ENCODE measurements around the gene UBE4B. TPM values are rescaled to one million over a fixed set of nuclear protein-coding genes. Genes with fewer than 3 reads are reported as not detected.
"Not testable (repeated sequence)": the region's sequence is repeated elsewhere in the genome, so short reads cannot be mapped to it uniquely, and the experiment has no call there.

Gene UBE4B
- total RNA-seq, 1 experiment from 2014 or later, result 88.1 TPM

DNA sequence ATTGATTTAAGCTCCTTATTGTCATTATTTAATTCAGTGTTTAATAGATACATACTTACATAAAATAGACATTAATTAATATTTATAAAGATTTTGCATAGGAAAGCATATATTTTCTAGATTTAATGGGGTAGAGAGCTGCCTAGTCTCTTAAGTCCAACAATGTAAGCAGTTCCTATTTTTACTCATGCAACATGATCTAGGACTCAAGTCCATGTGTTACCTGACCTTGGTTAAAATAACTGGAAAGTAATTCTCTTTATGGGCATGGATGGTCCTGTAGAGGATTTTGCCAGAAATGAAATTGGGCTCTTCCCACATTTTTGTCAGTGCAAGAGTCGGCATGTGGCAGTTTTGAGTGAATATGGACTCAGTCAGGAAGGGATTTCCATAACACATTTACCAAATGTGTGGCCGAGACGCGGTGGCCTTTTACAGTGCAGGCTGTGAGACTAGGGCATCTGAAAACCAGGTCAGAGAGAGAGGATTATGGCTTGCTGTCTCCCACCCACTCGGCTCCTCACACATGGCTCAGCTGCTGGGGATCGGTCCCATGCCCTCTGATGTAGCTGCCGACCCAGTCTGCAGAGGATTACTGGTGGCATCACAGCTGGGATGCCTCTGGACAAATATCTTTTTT, 171.4 kb downstream of the UBE4B start:
- Histone ChIP-seq H3K4me3 (ENCODE audit: insufficient read depth, low read depth, low read length) (no peak overlapping the region), H3K27me3 (ENCODE audit: control insufficient read depth, insufficient read depth, low read length) (no peaks in the 10 kb centered on the region; the same call in 1 of the 2 replicates), H3K36me3 (replicated peaks; ENCODE audit: control insufficient read depth, insufficient read depth, low read length) (no peaks in the 10 kb centered on the region)
- no peak for DNase-seq

DNA sequence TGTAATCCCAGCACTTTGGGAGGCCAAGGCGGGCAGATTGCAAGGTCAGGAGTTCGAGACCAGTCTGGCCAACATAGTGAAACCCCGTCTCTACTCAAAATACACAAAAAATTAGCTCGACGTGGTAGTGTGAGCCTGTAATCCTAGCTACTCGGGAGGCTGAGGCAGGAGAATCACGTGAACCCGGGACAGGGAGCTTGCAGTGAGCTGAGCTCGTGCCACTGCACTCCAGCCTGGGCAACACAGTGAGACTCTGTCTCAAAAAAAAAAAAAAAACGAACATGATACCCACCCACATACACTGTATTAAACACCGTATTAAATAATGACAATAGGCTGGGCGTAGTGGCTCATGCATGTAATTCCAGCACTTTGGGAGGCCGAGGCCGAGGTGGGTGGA, 172.4 kb downstream of the UBE4B start:
- not testable (repeated sequence) for H3K4me3 ChIP-seq (ENCODE audit: insufficient read depth, low read depth, low read length); H3K27me3 ChIP-seq (ENCODE audit: control insufficient read depth, insufficient read depth, low read length); H3K36me3 ChIP-seq (replicated peaks; ENCODE audit: control insufficient read depth, insufficient read depth, low read length); DNase-seq

DNA sequence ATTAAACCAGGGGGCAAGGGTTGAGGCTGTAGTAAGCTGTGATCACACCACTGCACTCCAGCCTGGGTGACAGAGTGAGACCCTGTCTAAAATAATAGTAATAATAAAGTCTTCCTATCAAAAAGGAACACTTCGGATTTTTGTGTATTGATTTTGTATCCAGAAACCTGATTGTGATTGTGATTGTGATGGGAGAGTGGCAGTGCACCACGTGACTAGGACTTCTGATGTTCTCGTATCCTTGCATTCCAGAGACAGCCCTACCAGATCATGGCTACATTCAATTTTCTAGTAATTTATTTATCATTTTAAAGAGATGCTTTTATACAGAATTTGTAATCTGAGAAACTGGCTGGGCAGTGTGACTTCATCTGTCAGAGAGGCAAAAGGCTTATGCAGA, 175.1 kb downstream of the UBE4B start:
- Histone ChIP-seq H3K36me3 (replicated peaks; ENCODE audit: control insufficient read depth, insufficient read depth, low read length) (no peaks in the 10 kb centered on the region), H3K27me3 (ENCODE audit: control insufficient read depth, insufficient read depth, low read length) (no peaks in the 10 kb centered on the region), H3K4me3 (ENCODE audit: insufficient read depth, low read depth, low read length) (no peak overlapping the region)
- DNase-seq, result no peak

DNA sequence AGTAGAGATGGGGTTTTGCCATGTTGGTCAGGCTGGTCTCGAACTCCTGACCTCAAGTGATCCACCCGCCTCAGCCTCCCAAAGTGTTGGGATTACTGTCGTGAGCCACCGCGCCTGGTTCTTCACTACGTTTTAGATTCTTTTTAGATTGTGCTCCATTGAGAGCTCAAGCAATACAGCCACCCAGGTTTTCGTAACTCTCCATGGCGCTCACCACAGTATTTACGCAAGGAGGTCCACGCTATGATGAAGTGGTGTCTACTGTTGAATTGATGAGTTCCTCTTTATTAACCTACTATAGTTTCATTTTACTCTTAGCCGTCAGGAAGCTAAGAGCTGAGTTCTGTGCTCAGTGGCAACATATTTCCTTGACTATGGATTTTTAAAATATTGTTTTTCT, 175.8 kb downstream of the UBE4B start:
- Histone ChIP-seq H3K36me3 (replicated peaks; ENCODE audit: control insufficient read depth, insufficient read depth, low read length) (no peaks in the 10 kb centered on the region), H3K4me3 (ENCODE audit: insufficient read depth, low read depth, low read length) (no peak overlapping the region), H3K27me3 (ENCODE audit: control insufficient read depth, insufficient read depth, low read length) (no peaks in the 10 kb centered on the region)
- DNase-seq, result no peak

DNA sequence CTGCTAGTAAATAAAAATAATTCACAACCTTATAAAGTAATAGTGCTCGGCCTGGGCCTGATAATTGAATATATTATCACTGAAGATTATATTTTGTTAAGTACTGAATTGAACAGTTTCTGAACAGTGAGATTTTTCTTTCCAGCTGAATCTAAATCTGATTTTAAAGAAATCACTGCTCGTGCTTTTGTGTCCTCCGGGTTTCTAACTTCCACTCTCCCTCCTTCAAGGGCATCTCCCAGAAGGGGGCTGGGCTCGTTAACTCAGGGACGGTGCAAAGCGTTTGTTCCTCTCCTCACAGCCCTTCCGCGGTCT, 176.8 kb downstream of the UBE4B start:
- H3K27me3 ChIP-seq (ENCODE audit: control insufficient read depth, insufficient read depth, low read length), result no peaks in the 10 kb centered on the region
- H3K36me3 ChIP-seq (replicated peaks; ENCODE audit: control insufficient read depth, insufficient read depth, low read length), result no peaks in the 10 kb centered on the region
- peak overlapping the region; percentile 60 for H3K4me3 ChIP-seq (ENCODE audit: insufficient read depth, low read depth, low read length)
- peak; percentile 58 for DNase-seq

DNA sequence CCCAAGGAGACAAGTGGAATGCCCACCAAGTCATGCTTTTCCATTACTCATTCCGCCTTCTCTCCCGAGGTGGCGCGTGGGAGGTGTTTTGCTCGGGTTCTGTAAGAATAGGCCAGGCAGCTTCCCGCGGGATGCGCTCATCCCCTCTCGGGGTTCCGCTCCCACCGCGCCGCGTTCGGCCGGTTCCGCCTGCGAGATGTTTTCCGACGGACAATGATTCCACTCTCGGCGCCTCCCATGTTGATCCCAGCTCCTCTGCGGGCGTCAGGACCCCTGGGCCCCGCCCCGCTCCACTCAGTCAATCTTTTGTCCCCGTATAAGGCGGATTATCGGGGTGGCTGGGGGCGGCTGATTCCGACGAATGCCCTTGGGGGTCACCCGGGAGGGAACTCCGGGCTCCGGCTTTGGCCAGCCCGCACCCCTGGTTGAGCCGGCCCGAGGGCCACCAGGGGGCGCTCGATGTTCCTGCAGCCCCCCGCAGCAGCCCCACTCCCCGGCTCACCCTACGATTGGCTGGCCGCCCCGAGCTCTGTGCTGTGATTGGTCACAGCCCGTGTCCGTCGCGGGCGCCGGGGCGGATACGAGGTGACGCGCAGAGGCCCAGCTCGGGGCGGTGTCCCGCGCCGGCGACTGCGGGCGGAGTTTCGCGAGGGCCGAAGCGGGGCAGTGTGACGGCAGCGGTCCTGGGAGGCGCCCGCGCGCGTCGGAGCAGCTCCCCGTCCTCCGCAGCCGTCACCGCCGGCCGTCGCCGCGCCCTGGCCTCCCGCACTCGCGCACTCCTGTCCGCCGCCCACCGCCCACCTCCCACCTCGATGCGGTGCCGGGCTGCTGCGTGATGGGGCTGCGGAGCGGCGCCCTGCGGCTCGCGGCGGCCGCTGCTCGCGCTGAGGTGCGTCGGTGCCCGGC, 177.4 kb downstream of the UBE4B start, which contains the start of gene KIF1B:
KIF1B (plus strand) TSS at position 666 of the 906 bp plus-strand sequence. CDS start 21,759 bp downstream, outside the sequence.
- H3K4me3 ChIP-seq (ENCODE audit: insufficient read depth, low read depth, low read length), result peak within 1 kb of the TSS; percentile 91
- DNase-seq, result peak; percentile 100
- H3K27me3 ChIP-seq (ENCODE audit: control insufficient read depth, insufficient read depth, low read length), result no peaks in the 10 kb centered on the region
- H3K36me3 ChIP-seq (replicated peaks; ENCODE audit: control insufficient read depth, insufficient read depth, low read length), result no peaks in the 10 kb centered on the region

DNA sequence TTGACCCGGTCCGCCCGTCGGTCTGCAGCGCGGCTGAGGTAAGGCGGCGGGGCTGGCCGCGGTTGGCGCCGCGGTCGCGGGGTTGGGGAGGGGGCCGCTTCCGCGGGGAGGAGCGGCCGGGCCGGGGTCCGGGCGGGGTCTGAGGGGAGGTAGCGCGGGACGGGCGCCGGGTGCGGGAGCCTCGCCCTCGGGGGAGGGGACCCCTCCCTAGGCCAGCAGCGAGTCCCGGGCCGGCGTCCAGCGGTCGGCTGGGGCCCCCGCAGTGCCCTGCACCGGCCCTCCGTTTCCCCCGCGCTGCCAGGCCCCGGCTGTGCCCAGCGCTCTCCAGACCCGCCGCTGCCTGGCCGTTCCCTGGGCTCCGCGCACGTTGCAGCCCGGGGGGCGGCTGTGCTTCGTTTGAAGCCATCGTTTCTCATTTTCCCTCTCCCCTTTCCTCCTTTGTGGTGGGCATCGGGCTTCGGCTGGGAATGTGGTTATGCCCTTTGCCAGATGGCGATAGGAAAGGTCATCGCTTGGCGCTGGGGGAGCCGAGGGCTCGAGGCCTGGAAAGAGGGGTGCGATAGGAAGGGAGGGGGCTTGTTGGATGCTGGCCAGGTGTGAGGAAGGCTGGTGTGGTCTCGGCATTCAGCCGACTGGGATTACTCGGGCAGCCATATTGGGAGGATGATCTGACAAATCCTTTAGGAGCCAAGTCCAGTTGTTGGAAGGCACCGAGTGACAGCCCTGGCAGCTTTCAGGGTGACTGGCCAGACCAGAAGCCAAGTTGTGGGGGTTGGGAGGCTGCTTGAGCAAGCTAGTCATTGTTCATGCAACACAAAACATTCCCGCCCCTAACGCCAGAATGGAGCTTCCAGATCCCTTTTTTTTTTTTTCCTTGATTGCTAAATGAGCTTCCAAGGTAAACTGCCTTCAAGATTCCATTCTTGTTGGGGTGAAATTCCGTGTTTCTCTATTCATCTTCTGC, 178.4 kb downstream of the UBE4B start:
- DNase-seq, result peak; percentile 83

DNA sequence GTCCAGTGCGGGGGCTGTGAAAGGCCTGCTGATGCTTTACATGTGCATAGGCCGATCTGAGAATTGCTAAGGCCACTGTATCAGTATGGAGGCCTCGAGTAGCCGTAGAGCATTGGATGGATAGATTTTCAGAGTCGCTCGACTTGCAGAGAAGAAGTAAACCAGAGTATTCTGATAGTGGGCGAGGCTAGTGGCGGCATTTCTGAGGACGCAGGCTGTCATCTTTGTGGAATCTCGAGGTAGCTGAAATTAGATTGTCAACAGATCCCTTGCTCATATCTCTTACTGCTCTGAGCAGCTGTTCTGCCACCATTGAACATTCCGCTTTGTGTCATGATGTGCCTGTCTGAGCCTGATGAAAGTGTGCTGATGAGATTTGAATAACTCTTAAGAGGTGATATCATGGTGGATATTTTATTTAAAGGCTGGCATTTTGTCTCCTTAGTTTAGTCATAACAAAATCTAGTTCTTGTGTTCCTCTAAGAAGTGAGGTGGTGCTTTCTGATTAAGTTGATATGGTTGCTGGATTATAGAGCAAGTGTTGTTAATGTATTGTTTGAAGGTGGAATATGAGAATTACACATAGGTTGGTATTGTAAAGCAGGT, 179.2 kb downstream of the UBE4B start:
- Histone ChIP-seq H3K27me3 (ENCODE audit: control insufficient read depth, insufficient read depth, low read length) (no peaks in the 10 kb centered on the region), H3K36me3 (replicated peaks; ENCODE audit: control insufficient read depth, insufficient read depth, low read length) (no peaks in the 10 kb centered on the region), H3K4me3 (ENCODE audit: insufficient read depth, low read depth, low read length) (peak overlapping the region; percentile 91)
- peak; percentile 15 for DNase-seq

More for the DNA sequence above, 178.4 kb downstream of the UBE4B start:
- Histone ChIP-seq H3K4me3 (ENCODE audit: insufficient read depth, low read depth, low read length) (peak overlapping the region; percentile 91), H3K36me3 (replicated peaks; ENCODE audit: control insufficient read depth, insufficient read depth, low read length) (no peaks in the 10 kb centered on the region), H3K27me3 (ENCODE audit: control insufficient read depth, insufficient read depth, low read length) (no peaks in the 10 kb centered on the region)

DNA sequence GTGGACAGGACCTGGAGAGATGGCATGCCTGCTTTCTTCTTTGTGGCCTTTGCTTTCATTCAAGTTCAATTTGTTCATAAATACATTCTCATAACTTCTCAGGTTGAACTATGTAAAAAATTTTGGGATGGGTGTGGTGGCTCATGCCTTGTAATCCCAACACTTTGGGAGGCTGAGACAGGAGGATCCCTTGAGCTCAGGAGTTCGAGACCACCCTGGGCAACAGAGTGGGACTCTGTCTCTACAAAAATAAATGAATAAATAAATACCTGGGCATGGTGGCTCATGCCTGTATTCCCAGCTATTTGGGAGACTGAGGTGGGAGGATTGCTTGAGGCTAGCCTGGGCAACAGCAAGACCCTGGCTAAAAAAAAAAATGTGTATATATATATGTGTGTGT, 179.7 kb downstream of the UBE4B start:
- Histone ChIP-seq H3K4me3 (ENCODE audit: insufficient read depth, low read depth, low read length) (no peak overlapping the region), H3K36me3 (replicated peaks; ENCODE audit: control insufficient read depth, insufficient read depth, low read length) (no peaks in the 10 kb centered on the region), H3K27me3 (ENCODE audit: control insufficient read depth, insufficient read depth, low read length) (no peaks in the 10 kb centered on the region)
- no peak for DNase-seq

DNA sequence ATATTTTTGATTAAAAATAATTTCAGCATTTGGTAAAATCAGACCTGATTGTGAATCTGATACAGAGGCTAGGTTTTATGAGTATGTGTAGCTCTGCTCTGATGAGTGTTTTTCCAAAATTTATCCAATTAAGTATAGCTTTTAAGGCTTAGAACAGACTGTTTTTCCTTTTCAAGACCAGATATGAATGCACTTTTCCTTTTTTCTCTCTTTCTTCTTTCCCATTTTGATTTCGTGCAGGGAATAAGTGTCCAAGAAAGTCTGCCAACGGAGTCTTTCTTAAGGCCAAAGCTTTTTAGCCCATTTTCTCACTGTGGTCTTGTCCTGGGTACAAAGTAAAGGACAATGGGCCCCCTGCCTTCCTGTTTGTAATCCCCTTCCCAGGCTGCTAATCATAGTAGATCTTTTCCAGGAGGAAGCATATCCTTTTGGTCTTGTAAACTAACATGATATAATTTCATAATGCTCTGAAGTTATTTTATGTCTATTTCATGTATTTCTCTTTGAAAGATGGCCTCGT, 180.5 kb downstream of the UBE4B start:
- Histone ChIP-seq H3K36me3 (replicated peaks; ENCODE audit: control insufficient read depth, insufficient read depth, low read length) (no peaks in the 10 kb centered on the region), H3K27me3 (ENCODE audit: control insufficient read depth, insufficient read depth, low read length) (no peaks in the 10 kb centered on the region), H3K4me3 (ENCODE audit: insufficient read depth, low read depth, low read length) (no peak overlapping the region)
- peak; percentile 22 for DNase-seq

DNA sequence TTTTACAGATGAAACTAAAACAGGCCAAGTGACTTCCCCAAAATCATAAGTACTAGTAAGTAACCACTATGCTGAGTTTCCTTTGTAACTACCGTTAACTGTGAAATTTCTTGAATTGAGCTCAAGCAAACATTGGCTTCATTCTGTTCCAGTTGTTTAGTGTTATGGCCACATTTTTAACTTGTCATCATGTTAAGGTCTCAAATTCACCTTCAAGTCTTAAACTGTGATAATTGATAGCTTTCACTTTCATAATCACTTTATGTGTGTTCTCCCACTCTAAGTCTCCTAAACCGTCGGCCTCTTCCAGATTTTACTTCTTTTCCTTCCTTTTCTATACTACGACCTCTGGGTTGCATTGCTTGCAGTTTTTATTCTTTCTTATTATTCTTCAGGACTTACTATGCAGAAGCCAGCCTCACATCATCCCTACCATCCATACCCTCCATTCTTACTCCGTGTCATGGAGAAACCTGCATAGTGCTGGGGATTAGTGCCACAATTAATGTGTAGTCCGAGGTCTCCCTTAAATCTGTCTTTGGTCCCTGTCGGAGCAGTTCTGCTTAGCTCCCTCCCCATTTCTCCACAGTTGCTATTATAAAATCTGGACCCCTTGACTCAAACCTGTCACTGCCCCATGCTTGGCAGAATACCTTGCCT, 183.5 kb downstream of the UBE4B start:
- H3K4me3 ChIP-seq (ENCODE audit: insufficient read depth, low read depth, low read length), result no peak overlapping the region
- H3K27me3 ChIP-seq (ENCODE audit: control insufficient read depth, insufficient read depth, low read length), result no peaks in the 10 kb centered on the region
- H3K36me3 ChIP-seq (replicated peaks; ENCODE audit: control insufficient read depth, insufficient read depth, low read length), result no peaks in the 10 kb centered on the region
- no peak for DNase-seq

DNA sequence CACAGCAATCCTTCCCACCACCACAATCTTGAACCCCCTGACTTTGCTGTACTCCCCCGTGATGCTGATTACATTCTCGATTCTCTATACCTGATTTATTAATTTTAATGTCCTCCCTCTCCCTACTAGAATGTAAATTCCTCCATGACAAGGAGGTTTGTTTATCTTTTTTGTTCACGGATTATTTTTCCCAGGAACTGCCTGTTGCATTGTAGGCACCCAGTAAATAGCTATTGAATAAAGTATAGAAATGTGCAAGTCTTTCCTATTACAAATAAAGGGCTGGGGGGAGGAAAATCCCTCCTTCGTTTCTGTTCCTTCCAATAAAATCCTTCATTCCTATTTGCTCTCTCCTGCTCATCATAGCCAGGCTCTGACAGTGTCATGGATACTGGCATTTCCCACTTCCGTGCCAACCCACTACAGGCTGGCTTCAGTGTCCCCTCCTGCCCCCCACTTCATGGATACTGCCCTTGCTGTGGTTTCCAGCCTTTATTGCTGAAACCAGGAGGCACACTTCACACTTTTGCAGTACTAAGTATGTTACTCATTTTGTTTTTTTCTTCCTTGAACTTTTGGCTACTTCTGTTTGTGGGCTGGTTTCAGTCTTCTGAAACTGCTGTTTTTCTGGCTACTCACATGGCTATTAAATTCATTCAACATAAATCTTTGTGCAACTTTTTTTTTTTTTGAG, 185.1 kb downstream of the UBE4B start:
- DNase-seq, result no peak
- Histone ChIP-seq H3K27me3 (ENCODE audit: control insufficient read depth, insufficient read depth, low read length) (no peaks in the 10 kb centered on the region), H3K36me3 (replicated peaks; ENCODE audit: control insufficient read depth, insufficient read depth, low read length) (no peaks in the 10 kb centered on the region)

DNA sequence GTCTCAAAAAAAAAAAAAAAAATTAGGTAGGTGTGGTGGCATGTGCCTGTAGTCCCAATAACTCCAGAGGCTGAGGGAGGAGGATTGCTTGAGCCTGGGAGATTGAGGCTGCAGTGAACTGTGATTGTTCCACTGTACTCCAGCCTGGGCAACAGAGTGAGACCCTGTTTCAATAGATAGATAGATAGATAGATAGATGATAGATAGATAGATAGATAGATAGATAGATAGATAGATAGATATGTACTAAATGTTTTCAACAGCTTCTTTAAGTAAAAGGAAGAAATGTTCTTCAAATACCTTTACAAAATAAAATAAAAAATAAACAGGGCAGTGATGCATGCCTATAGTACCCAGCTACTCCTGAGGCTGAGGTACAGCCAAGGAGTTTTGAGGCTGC, 187.4 kb downstream of the UBE4B start:
- DNase-seq, result no peak
- no peaks in the 10 kb centered on the region for H3K36me3 ChIP-seq (replicated peaks; ENCODE audit: control insufficient read depth, insufficient read depth, low read length)
- H3K27me3 ChIP-seq (ENCODE audit: control insufficient read depth, insufficient read depth, low read length), result no peaks in the 10 kb centered on the region
- no peak overlapping the region for H3K4me3 ChIP-seq (ENCODE audit: insufficient read depth, low read depth, low read length)

More for the DNA sequence above, 185.1 kb downstream of the UBE4B start:
- no peak overlapping the region for H3K4me3 ChIP-seq (ENCODE audit: insufficient read depth, low read depth, low read length)
